HG03097 (cell line): ENCODE measurements around the gene GSTT4.
"Not testable (repeated sequence)": the region's sequence is repeated elsewhere in the genome, so short reads cannot be mapped to it uniquely, and the experiment has no call there.

Experiments used
- ATAC-seq: cut with Tn5 transposase; IDR thresholded peaks from one replicate; pipeline ENCODE4 v1.9.1; 2021; ENCODE audit not compliant: unreplicated experiment, low FRiP score

The GSTT4 gene

GRCh38 chr22:24026056-24026455 lies 20.8 kb upstream of the GSTT4 start:
- no peak for ATAC-seq

DNA sequence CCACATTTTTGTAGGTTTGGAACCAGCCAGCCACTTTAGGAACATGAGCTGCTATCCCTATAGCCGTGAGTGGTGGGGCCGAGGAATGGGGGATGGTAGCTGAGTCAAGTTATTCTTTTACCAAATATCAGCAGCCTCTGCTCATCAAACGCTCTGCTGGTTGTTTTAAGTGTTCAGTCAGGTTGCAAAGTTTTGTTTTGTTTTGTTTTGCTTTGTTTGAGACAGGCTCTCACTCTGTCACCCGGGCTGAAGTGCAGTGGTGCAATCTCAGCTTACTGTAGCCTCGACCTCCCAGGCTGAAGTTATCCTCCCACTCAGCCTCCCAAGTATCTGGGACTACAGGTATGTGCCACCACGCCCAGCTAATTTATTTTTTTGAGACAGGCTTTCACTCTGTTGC lies 20.2 kb upstream of the GSTT4 start:
- ATAC-seq = no peak

DNA sequence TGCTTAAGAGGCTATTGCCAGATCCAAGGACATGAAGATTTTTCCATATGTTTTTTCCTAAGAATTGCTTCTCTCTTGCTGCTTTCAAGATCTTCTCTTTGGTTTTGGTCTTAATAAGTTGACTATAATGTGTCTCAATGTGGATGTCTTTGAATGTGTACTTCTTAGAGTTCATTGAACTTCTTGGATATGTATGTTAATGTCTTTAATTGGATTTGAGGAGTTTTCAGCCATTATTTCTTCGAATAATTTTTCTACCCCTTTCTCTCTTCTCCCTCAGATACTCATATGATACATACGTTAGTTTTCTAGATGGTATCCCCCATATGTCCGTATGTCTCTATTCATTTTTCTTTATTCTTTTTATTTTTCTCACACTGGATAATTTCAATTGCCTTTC lies 19.1 kb upstream of the GSTT4 start:
- ATAC-seq = no peak

- ATAC-seq = no peak
Observed at GRCh38 chr22:24023204-24023789, 18.0 kb upstream of the GSTT4 start.

DNA sequence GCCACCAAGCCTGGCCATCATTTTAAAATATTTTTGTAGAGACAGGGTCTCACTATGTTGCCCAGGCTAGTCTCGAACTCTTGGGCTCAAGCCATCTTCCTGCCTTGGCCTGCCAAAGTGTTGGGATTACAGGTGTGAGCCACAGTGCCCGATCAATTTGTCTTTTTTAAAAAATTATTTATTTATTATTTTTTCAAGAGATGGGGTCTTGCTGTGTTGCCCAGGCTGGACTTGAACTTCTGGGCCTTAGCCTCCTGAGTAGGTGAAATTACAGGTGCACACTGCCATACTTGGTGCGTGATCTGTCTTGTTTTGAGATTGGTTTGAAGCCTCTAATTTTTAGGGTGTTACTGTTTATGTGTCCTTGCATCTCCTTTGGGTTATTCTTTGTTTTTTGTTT lies 16.1 kb upstream of the GSTT4 start:
- ATAC-seq = no peak

- ATAC-seq = no peak
Observed at GRCh38 chr22:24016156-24016555, 10.9 kb upstream of the GSTT4 start.

DNA sequence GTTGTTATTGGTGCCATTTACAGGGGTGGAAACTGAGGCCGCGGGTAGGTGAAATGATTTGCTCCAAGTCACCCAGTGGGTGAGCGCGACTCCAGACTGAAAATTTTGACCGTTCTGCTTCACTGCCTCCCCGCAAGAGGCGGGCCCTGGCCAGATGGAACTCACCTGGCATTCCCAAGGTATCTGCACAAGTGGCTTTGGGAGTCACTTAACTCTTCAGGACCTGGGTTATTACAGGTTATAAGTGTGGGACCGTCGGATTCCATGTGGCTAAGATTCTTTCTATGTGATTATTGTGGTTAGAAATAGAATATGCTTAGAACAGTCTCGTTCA lies 6.4 kb upstream of the GSTT4 start:
- peak; percentile 18 for ATAC-seq

DNA sequence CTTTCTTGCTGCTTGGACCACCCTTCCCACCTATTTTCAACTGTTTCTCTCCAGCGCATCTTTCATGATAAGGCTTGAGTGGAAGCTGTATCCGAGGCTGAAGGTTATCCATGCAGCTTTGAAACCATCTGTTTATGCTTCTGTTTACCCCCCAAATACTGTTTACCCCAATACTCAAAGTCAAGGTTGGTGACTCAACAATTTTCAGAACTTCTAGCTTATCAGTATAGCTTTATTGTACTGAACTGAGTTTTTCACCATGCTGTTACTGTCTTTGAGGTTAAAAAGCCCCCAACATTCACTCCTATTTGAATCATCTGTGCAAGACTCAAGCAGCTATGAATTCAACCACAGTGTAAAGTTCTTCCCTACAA lies 4.8 kb upstream of the GSTT4 start:
- no peak for ATAC-seq

DNA sequence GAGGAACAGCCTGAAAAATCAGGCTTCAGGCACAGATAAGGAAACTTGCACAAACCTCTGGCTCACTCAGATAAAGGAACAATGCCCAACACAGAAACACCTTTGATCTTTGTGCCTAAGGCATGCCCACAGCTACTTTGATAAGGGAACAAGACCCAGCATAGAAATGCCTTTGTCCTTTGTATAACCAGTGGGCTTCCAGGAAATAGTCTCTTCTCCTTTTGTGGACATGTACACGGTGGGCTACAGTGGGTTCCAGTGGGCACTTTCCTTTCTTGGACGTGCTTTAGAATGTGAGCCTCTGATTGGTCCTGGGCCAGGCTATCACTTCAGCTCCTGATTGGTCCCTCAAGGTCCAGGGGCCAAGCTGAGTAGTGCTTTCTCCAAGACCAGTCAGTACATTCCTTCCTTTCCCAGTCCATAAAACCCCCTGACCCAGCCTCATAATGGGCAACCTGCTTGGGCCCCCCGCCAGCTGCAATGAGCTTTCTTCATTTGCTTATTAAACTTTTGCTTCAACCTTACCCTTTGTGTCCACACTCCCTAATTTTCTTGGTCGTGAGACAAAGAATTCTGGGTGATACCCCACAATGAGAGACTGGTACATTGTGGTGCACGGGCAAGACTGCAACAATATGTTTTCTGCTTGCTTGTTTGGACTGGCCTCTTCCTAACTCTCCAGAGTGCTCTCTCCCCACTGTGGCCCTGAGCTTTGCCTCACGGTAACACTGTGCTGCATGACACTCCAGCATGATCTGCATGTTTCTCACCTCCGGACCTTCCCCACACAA lies 4.2 kb upstream of the GSTT4 start:
- ATAC-seq = no peak

- ATAC-seq = no peak
Observed at GRCh38 chr22:24008381-24009226, 3.4 kb upstream of the GSTT4 start.

DNA sequence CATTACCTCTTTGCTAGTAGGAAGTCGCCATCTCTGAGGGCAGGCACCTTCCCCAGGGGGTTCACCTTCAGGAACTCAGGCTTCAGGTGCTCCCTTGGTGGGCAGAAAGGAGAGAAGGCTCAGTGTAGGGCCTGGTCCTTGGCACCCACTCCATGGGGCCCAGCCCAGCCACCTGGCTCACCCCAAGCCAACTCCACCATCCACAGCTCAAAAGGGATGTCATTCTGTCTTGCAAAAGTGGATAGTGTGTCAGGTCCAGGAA lies 2.7 kb upstream of the GSTT4 start:
- ATAC-seq = no peak

DNA sequence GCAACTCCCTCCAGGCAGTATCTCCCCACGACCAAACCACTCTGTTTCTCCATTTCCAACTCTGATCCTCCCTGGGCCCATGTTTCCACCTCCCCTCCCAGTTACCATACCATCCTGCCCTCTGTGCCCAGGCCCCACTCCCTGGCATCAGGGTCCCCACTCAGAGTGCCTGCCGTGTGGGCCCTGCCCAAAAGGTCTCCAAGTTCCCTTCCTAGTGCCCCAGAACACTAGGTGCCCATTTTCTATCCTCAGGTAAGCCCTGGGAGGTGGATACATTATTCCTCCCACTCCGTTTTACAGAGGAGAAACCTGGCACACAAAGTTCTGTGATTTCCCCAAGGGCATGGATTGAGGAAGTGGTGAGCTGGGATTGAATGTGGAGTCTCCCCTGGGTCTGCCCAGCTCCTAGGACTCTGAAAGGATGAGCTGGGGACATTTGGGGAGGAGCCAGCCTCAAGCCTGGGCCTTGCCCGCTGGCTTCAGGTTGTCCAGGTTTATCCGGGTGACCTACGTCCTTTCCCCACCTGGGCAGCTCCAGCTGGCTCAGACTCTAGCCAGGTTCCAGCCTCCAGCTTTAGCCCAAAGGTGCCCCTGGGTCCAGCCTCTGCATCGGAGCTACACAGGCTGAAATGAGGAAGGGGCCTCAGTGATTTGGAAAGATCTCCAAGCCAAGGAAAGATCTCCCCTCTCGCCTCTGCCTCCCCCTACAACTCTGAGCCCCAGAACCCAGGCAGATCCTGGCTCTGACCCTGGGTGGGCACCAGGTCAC lies 2.2 kb upstream of the GSTT4 start:
- no peak for ATAC-seq

DNA sequence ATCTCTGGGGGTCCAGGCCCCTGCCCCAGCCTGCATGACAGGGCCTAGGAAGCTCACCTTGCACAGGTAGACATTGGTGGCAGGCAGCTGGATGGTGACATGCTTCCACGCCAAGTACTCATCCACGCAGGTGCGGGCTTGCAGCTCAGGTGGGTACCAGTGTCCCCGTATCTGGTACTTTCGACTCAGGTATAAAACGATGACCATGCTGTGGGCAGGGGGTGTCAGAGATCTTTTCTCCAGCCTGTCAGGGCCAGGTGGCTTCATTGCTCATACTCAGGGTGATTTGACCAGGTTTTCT lies 1.6 kb upstream of the GSTT4 start:
- no peak for ATAC-seq

GRCh38 chr22:24006207-24006913 lies 1.1 kb upstream of the GSTT4 start:
- no peak for ATAC-seq

GRCh38 chr22:24003887-24004286 lies 1.4 kb downstream of the GSTT4 start:
- ATAC-seq = no peak

- ATAC-seq = no peak
Observed at GRCh38 chr22:24002851-24003250, 2.4 kb downstream of the GSTT4 start.

- no peak for ATAC-seq
Observed at GRCh38 chr22:24002272-24002671, 3.0 kb downstream of the GSTT4 start.

DNA sequence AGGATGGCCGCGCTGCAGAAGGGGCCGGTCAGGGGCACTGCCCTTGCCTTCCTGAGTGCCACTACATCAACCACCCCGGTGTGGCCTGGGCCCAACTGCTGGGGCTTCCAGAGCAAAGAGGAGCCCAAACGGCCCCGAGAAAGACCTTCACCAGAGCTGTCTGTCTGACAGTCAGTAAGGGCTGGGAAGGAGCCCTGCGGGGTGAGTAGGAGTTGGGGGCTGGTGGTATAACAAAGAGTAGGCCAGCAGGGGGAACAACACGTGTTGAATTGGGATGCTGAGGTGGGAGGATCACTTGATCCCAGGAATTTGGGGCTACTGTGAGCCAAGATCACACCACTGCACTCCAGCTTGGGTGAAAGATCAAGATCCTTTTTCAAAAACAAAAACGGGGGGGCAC lies 3.9 kb downstream of the GSTT4 start:
- ATAC-seq = no peak

DNA sequence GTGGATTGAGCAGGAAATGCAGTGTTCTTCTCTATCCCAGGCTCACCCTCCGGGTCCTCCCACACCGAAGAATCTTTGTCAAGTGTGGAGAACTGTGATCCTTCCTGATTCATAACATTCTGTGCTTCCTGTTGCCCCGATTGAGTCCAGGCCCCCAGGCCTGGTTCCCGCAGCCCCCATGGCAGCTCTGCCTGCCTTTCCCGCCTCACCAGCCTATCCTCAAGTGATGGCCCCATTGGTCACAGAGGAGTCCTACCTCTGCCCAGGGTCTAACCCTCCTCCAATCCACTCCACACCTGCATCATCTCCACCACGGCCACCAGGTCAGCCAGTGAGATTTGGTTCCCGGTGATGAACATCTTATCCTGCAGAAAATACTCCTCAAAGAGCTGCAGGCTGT lies 5.5 kb downstream of the GSTT4 start:
- not testable (repeated sequence) for ATAC-seq

DNA sequence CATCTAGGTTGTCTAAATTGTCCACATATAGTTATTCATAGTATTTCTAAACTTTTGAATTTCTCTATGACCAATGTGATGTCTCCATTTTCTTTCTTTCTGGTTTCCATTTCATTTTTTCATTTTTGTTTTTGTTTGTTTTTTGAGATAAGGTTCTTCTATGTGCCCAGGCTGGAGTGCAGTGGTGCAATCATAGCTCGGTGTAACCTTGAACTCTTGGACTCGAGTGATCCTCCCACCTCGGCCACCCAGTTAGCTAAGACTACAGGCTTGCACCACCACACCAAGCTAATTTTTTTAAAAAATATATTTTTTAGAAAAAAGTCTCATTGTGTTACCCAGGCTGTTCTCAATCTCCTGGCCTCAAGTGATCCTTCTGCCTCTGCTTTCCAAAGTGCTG lies 8.2 kb downstream of the GSTT4 start:
- ATAC-seq = no peak
